ENCODE results near the gene LAMB3.

DNA sequence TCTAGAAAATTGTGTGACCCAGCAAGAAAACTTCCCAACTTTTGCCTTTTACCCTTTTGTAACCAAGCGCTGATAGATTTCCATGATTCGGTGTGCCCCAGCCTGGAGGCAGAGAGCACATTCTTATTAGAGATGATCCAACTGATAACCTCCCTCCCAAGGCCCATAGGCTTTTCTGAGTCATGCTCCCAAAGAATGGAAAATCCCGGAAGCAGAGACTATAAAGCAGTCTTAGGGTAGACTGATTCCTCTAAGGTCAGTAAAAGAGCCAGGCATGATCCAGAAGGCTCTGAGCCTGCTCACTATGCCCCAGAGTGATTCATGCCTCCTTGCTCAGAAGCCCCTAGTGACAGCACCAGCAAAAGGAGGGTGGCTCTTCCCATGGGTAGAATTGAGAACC lies 64.4 kb downstream of the LAMB3 start:
- TF ChIP-seq, protein P1, sequence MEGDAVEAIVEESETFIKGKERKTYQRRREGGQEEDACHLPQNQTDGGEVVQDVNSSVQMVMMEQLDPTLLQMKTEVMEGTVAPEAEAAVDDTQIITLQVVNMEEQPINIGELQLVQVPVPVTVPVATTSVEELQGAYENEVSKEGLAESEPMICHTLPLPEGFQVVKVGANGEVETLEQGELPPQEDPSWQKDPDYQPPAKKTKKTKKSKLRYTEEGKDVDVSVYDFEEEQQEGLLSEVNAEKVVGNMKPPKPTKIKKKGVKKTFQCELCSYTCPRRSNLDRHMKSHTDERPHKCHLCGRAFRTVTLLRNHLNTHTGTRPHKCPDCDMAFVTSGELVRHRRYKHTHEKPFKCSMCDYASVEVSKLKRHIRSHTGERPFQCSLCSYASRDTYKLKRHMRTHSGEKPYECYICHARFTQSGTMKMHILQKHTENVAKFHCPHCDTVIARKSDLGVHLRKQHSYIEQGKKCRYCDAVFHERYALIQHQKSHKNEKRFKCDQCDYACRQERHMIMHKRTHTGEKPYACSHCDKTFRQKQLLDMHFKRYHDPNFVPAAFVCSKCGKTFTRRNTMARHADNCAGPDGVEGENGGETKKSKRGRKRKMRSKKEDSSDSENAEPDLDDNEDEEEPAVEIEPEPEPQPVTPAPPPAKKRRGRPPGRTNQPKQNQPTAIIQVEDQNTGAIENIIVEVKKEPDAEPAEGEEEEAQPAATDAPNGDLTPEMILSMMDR (IDR thresholded peaks at IDR 0.05), result no peak
- no peak for TF ChIP-seq POLR2A (IDR thresholded peaks at IDR 0.05)

Data from transverse colon (tissue), 3 donors.